HG03565 (cell line): ENCODE measurements around the gene TRMT1.
"Not testable (repeated sequence)": the region's sequence is repeated elsewhere in the genome, so short reads cannot be mapped to it uniquely, and the experiment has no call there.

Experiments
- ATAC-seq: cut with Tn5 transposase; IDR thresholded peaks from one replicate; pipeline ENCODE4 v1.9.1; 2021; ENCODE audit warnings: mild to moderate bottlenecking, moderate library complexity; ENCODE audit not compliant: unreplicated experiment

Gene TRMT1

GRCh38 chr19:13150931-13151604 lies 34.5 kb upstream of the TRMT1 start:
- no peak for ATAC-seq

GRCh38 chr19:13150187-13150930 lies 33.8 kb upstream of the TRMT1 start, which contains the start of the genes IER2 and STX10:
IER2 (plus strand) TSS chr19:13150411; CDS start chr19:13153187, 2,776 bp downstream.
STX10 (minus strand) TSS chr19:13150375; CDS start chr19:13150173, 202 bp downstream.
- ATAC-seq: peak; percentile 25

GRCh38 chr19:13149628-13150186 lies 33.2 kb upstream of the TRMT1 start:
- no peak for ATAC-seq

- ATAC-seq: not testable (repeated sequence)
These were observed 32.7 kb upstream of the TRMT1 start for GRCh38 chr19:13149173-13149627.

- ATAC-seq: no peak
These were observed 30.4 kb upstream of the TRMT1 start for GRCh38 chr19:13146763-13147563.

GRCh38 chr19:13139633-13140311 lies 23.2 kb upstream of the TRMT1 start:
- no peak for ATAC-seq

- no peak for ATAC-seq
These were observed 22.3 kb upstream of the TRMT1 start for GRCh38 chr19:13138916-13139198.

GRCh38 chr19:13138171-13138915 lies 21.8 kb upstream of the TRMT1 start:
- no peak for ATAC-seq

- ATAC-seq: no peak
These were observed 20.8 kb upstream of the TRMT1 start for GRCh38 chr19:13137290-13137794.

- ATAC-seq: no peak
These were observed 18.8 kb upstream of the TRMT1 start for GRCh38 chr19:13135068-13136062.

- ATAC-seq: no peak
These were observed 18.1 kb upstream of the TRMT1 start for GRCh38 chr19:13134626-13135025.

GRCh38 chr19:13133241-13133870 lies 16.8 kb upstream of the TRMT1 start:
- no peak for ATAC-seq

GRCh38 chr19:13132471-13133180 lies 16.1 kb upstream of the TRMT1 start:
- no peak for ATAC-seq

GRCh38 chr19:13130886-13131490 lies 14.4 kb upstream of the TRMT1 start:
- ATAC-seq: no peak

GRCh38 chr19:13129384-13129783 lies 12.8 kb upstream of the TRMT1 start:
- no peak for ATAC-seq

GRCh38 chr19:13128583-13128982 lies 12.0 kb upstream of the TRMT1 start:
- no peak for ATAC-seq
